K562 (cell line): Measurements from ENCODE around the gene MPV17L2. TPM values are rescaled to one million over a fixed set of nuclear protein-coding genes. Genes with fewer than 3 reads are reported as not detected.

Source experiments
- CBFB ChIP-seq: sonication (generic); formaldehyde crosslinking; IDR thresholded peaks from 2 replicates; pipeline ENCODE4 v1.4.0; 2020; ENCODE audit warnings: mild to moderate bottlenecking, missing genetic modification reagents
- CBX5 ChIP-seq: IDR thresholded peaks from 2 replicates; pipeline ENCODE4 v1.6.1; 2014; ENCODE audit warnings: low read depth, borderline replicate concordance
- CTCF ChIP-seq, 3 experiments: IDR thresholded peaks in 2 of 3; conservative IDR thresholded peaks in 1 of 3; 2 replicates each; pipeline ENCODE4 v1.5.1; 2011 to 2012; ENCODE audit warnings: low read length in 3 of 3, mild to moderate bottlenecking in 3 of 3, control low read depth in 2 of 3, improper control_type of control experiment in 1 of 3, inconsistent platforms in 1 of 3, low read depth in 1 of 3, mixed read lengths in 1 of 3, moderate library complexity in 1 of 3; ENCODE audit not compliant: insufficient read depth in 2 of 3
- ELF1 ChIP-seq: fragments of 200-800 bp; sonication (Bioruptor generic); IDR thresholded peaks from 2 replicates; pipeline ENCODE4 v1.6.1; 2016; ENCODE audit warnings: missing genetic modification characterization, missing compliant biosample characterization
- FOXP1 ChIP-seq: sonication (generic); formaldehyde crosslinking; IDR thresholded peaks from 2 replicates; pipeline ENCODE4 v1.8.0; 2022; ENCODE audit warnings: mild to moderate bottlenecking, missing genetic modification reagents
- HDAC1 ChIP-seq, 2 experiments: fragments of 450-650 bp; IDR thresholded peaks; 2 replicates each; pipeline ENCODE4 v1.6.1; 2016 to 2017; ENCODE audit warnings: inconsistent platforms in 1 of 2, mild to moderate bottlenecking in 1 of 2, moderate library complexity in 1 of 2
- HDAC8 ChIP-seq: fragments of 450-650 bp; IDR thresholded peaks from 2 replicates; pipeline ENCODE4 v1.6.1; 2016; ENCODE audit warnings: mild to moderate bottlenecking, missing genetic modification characterization, moderate library complexity, missing compliant biosample characterization
- HMG20B ChIP-seq: fragments of 250-450 bp; sonication (Bioruptor Pico); IDR thresholded peaks from 2 replicates; pipeline ENCODE4 v1.5.0; 2021; ENCODE audit warnings: mild to moderate bottlenecking
- KDM4B ChIP-seq, 2 experiments: fragments of 450-650 bp in 1 of 2; sonication (generic) in 1 of 2; IDR thresholded peaks; 2 replicates each; pipeline ENCODE4 v1.6.1; 2016 to 2017; ENCODE audit warnings: borderline replicate concordance in 2 of 2, antibody characterized with exemption in 1 of 2, low read depth in 1 of 2, mild to moderate bottlenecking in 1 of 2
- KLF1 ChIP-seq: fragments of 450-650 bp; IDR thresholded peaks from 2 replicates; pipeline ENCODE4 v1.6.1; 2016; ENCODE audit warnings: missing genetic modification characterization, missing compliant biosample characterization
- MYBL2 ChIP-seq, 2 experiments: fragments of 450-650 bp in 1 of 2; sonication (generic) in 1 of 2; formaldehyde crosslinking in 1 of 2; IDR thresholded peaks; 2 replicates each; pipeline versions ENCODE4 v1.6.1 to v1.8.1; 2017 to 2022; ENCODE audit warnings: borderline replicate concordance in 1 of 2, inconsistent platforms in 1 of 2, low read depth in 1 of 2, mild to moderate bottlenecking in 1 of 2, missing genetic modification reagents in 1 of 2, moderate library complexity in 1 of 2
- POLR2AphosphoS5 ChIP-seq: IDR thresholded peaks from 2 replicates; pipeline ENCODE4 v1.6.1; 2011; ENCODE audit warnings: mild to moderate bottlenecking, low read depth, low read length, moderate library complexity; ENCODE audit not compliant: control insufficient read depth, insufficient read depth
- PYGO2 ChIP-seq: fragments of 450-650 bp; IDR thresholded peaks from 2 replicates; pipeline ENCODE4 v1.6.1; 2016; ENCODE audit warnings: mild to moderate bottlenecking, missing genetic modification characterization, moderate library complexity, missing compliant biosample characterization
- UBTF ChIP-seq, 2 experiments: IDR thresholded peaks; 2 replicates each; pipeline ENCODE4 v1.6.1; 2012; ENCODE audit warnings: improper control_type of control experiment in 2 of 2, low read depth in 2 of 2, low read length in 2 of 2, borderline replicate concordance in 1 of 2
- USF2 ChIP-seq: sonication (generic); formaldehyde crosslinking; IDR thresholded peaks from 2 replicates; pipeline ENCODE4 v1.5.0; 2020; ENCODE audit warnings: missing genetic modification reagents
- ZKSCAN1 ChIP-seq: fragments of 150-350 bp; IDR thresholded peaks from 2 replicates; pipeline ENCODE4 v1.6.1; 2016; ENCODE audit warnings: low read depth, low read length
- ZNF140 ChIP-seq: fragments of 250-450 bp; sonication (Bioruptor Pico); IDR thresholded peaks from 2 replicates; pipeline ENCODE4 v1.8.0; 2021; ENCODE audit warnings: moderate library complexity, mild to moderate bottlenecking, inconsistent platforms
- ZNF311 ChIP-seq: fragments of 250-450 bp; sonication (Bioruptor Pico); IDR thresholded peaks from 2 replicates; pipeline ENCODE4 v1.4.0; 2020; ENCODE audit warnings: mild to moderate bottlenecking, moderate library complexity
- ZNF668 ChIP-seq: fragments of 250-450 bp; sonication (Bioruptor Pico); IDR thresholded peaks from 2 replicates; pipeline ENCODE4 v1.8.0; 2022; ENCODE audit warnings: mild to moderate bottlenecking, inconsistent platforms
- ZNF785 ChIP-seq: fragments of 250-450 bp; sonication (Bioruptor Pico); IDR thresholded peaks from 2 replicates; pipeline ENCODE4 v1.4.0; 2020; ENCODE audit warnings: mild to moderate bottlenecking
- polyA plus RNA-seq, 8 experiments: library from polyadenylated mRNA; depleted of rRNA in 4 of 8; stranded (reverse) in 5 of 8; unstranded in 3 of 8; fragments of >200 nt; fragmentation: Nextera tagmentation in 2 of 8; fragmentation: Illumina TruSeq in 1 of 8; extraction: Ambion mirVana in 2 of 8; extraction: Trizol in 1 of 8; gene quantifications; 2 replicates each; pipeline versions ENCODE4 v1.2.1 to v1.2.3, GENCODE V29; 2011 to 2014; ENCODE audit warnings: inconsistent platforms in 1 of 8, missing spikeins in 1 of 8
- total RNA-seq, 7 experiments: library from RNA; depleted of rRNA in 6 of 7; stranded (reverse); fragments of >200 nt in 6 of 7; fragmentation: Illumina TruSeq in 2 of 7; extraction: Trizol in 2 of 7; gene quantifications; 2 replicates each; pipeline versions ENCODE4 v1.2.1 to v1.2.3, GENCODE V29; 2011 to 2021; ENCODE audit warnings: low replicate concordance in 1 of 7
- TF ChIP-seq, protein P1 (sequence below): fragments of 450-650 bp; IDR thresholded peaks from 2 replicates; pipeline ENCODE4 v1.6.1; 2014; ENCODE audit warnings: low read depth, mild to moderate bottlenecking, moderate library complexity, borderline replicate concordance

The MPV17L2 gene
- total and polyA plus RNA-seq, 9 of the 15 experiments (the other 6 are each of a cell fraction or from before 2014, with no cell fraction given) = 10.6 to 60.2 (median 28.5) TPM

DNA sequence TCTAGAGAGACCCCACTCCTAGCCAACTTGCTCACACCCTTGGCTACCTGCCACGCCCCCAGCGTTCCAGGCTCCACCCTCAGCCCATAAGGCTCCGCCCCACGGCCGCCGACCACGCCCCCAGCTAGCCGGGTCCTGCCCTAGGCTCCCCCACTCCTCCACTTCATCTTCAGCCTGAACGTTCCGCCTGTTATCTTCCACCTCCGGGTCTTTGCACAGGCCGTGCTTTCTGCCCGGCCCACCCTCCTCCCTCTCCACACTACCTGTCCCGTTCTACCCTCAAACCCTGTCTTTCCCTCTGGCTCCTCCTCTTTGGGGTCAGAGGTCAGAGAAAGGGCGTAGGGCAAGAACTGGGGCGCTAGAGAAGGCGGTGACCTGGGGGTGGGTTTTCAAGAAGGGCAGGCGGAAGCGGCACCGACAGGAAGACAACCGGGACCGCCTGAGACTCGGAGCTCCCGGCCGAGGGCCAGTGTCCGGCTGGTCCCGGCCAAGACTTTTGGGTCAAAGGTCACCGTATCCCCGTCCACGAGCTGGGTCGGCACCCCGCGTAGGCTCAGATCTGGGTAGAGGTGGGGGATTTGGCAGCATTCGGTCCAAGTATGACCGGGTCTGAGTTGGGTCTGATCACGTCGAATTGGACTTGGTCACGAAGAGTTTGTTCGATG is 31.0 kb downstream of the MPV17L2 start (continued):
- TF ChIP-seq KDM4B (IDR thresholded peaks at IDR 0.05; ENCODE audit: borderline replicate concordance in 2 of 2, low read depth in 1 of 2) (no peak), ELF1 (tag) (no peak; the same call in 1 of the 2 replicates), ZNF668 (CRISPR knock-in tag) (no peak), ZNF311 (CRISPR knock-in tag) (no peak), KLF1 (peak; percentile 84; the same call in 1 of the 2 replicates), FOXP1 (CRISPR knock-in tag) (peak; percentile 81), POLR2AphosphoS5 (no peak), UBTF (IDR thresholded peaks at IDR 0.05; ENCODE audit: borderline replicate concordance in 1 of 2, low read depth in 2 of 2, low read length in 2 of 2) (peak in 1 of 2 experiments; percentile 60; a peak in 1 of 4 replicates), CBFB (CRISPR knock-in tag) (no peak), MYBL2 (IDR thresholded peaks at IDR 0.05; ENCODE audit: low read depth) (no peak), MYBL2 (CRISPR knock-in tag; IDR thresholded peaks at IDR 0.05; ENCODE audit: borderline replicate concordance) (no peak), USF2 (no peak), HMG20B (no peak), ZKSCAN1 (peak; percentile 73; the same call in 1 of the 2 replicates), PYGO2 (tag) (no peak), CTCF (IDR thresholded peaks at IDR 0.05 in 2 of 3, conservative IDR thresholded peaks at IDR 0.05 in 1 of 3; ENCODE audit: insufficient read depth in 2 of 3, low read depth in 1 of 3, low read length in 3 of 3) (peak in 1 of 3 experiments; percentile 12; a peak in 1 of 6 replicates), ZNF140 (no peak), HDAC8 (tag) (no peak), CBX5 (no peak), HDAC1 (IDR thresholded peaks at IDR 0.05) (peak; percentile 76 to 91; a peak in 3 of 4 replicates), ZNF785 (CRISPR knock-in tag) (no peak)
- TF ChIP-seq, protein P1, sequence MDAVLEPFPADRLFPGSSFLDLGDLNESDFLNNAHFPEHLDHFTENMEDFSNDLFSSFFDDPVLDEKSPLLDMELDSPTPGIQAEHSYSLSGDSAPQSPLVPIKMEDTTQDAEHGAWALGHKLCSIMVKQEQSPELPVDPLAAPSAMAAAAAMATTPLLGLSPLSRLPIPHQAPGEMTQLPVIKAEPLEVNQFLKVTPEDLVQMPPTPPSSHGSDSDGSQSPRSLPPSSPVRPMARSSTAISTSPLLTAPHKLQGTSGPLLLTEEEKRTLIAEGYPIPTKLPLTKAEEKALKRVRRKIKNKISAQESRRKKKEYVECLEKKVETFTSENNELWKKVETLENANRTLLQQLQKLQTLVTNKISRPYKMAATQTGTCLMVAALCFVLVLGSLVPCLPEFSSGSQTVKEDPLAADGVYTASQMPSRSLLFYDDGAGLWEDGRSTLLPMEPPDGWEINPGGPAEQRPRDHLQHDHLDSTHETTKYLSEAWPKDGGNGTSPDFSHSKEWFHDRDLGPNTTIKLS = peak; percentile 73; the same call in 1 of the 2 replicates
